HG03558 (cell line): ENCODE measurements around the gene FLYWCH1.
"Not testable (repeated sequence)": the region's sequence is repeated elsewhere in the genome, so short reads cannot be mapped to it uniquely, and the experiment has no call there.

Source experiments
- ATAC-seq: cut with Tn5 transposase; IDR thresholded peaks from one replicate; pipeline ENCODE4 v1.9.1; 2021; ENCODE audit warnings: moderate number of reproducible peaks; ENCODE audit not compliant: unreplicated experiment; ENCODE audit errors: extremely low read depth

The FLYWCH1 gene

GRCh38 chr16:2898831-2899563 is 12.7 kb upstream of the FLYWCH1 start:
- no peak for ATAC-seq

GRCh38 chr16:2899564-2900072 is 12.1 kb upstream of the FLYWCH1 start:
- no peak for ATAC-seq

GRCh38 chr16:2900526-2901075 is 11.1 kb upstream of the FLYWCH1 start:
- no peak for ATAC-seq

- ATAC-seq = no peak
These were observed 9.2 kb upstream of the FLYWCH1 start for GRCh38 chr16:2902337-2903130.

- no peak for ATAC-seq
These were observed 7.4 kb upstream of the FLYWCH1 start for GRCh38 chr16:2904100-2904921.

- no peak for ATAC-seq
These were observed 6.8 kb upstream of the FLYWCH1 start for GRCh38 chr16:2904922-2905240.

- peak; percentile 53 for ATAC-seq
These were observed 6.3 kb upstream of the FLYWCH1 start for GRCh38 chr16:2905241-2905987.

GRCh38 chr16:2905988-2906387 is 5.7 kb upstream of the FLYWCH1 start:
- ATAC-seq = no peak

GRCh38 chr16:2907084-2907753 is 4.5 kb upstream of the FLYWCH1 start:
- not testable (repeated sequence) for ATAC-seq

- ATAC-seq = no peak
These were observed 1.2 kb upstream of the FLYWCH1 start for GRCh38 chr16:2910441-2910969.

- ATAC-seq = no peak
These were observed 834 bp downstream of the FLYWCH1 start for GRCh38 chr16:2912330-2913199.

- no peak for ATAC-seq
These were observed 1.9 kb downstream of the FLYWCH1 start for GRCh38 chr16:2913603-2914002.

- no peak for ATAC-seq
These were observed 2.5 kb downstream of the FLYWCH1 start for GRCh38 chr16:2914233-2914632.

GRCh38 chr16:2915196-2915929 is 3.6 kb downstream of the FLYWCH1 start:
- ATAC-seq = no peak

GRCh38 chr16:2919511-2920255 is 8.0 kb downstream of the FLYWCH1 start:
- ATAC-seq = no peak

GRCh38 chr16:2923481-2923880 is 11.8 kb downstream of the FLYWCH1 start:
- ATAC-seq = no peak
